ENCODE measurements around the gene TNFRSF21.
A peak's percentile ranks its signal among the peaks of the same experiment; 100 is the strongest.

TNFRSF21 gene

DNA sequence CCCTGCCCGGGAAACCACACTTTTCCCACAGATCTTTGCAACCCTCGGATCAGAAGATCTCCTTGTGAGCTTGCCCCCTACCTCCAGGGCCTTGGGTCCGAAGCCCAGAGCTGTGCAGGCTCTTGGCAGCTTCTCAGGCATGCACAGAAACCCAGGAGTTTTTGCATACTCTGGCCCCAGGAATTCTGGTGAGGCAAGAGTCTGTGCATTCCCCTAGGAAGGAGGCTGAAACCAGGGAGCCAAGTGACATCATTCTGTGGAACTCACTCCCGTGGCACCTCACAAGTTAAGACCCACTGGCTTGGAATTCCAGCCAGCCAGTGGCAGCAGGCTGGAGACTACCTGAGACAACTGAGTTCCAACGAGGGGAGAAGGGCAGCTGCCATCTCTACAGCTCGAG is 100.1 kb downstream of the TNFRSF21 start:
- no peak overlapping the region for H3K4me2 ChIP-seq (ENCODE audit: low read length, poor library complexity, severe bottlenecking)
- DNase-seq: peak; percentile 51
- H3K4me3 ChIP-seq (ENCODE audit: insufficient read depth in 1 of 2, low read depth in 1 of 2, low read length in 2 of 2): no peak overlapping the region
- no peak overlapping the region for H4K91ac ChIP-seq (ENCODE audit: low read length)
- peak overlapping the region in 1 of 2 experiments; percentile 46 for H3K4ac ChIP-seq (ENCODE audit: low read depth in 1 of 2, low read length in 2 of 2)
- H3K18ac ChIP-seq (ENCODE audit: low read depth in 1 of 2, low read length in 2 of 2): peak overlapping the region in 1 of 2 experiments; percentile 69
- no peak overlapping the region for H3K9ac ChIP-seq (ENCODE audit: low read length)
- H3K36me3 ChIP-seq (ENCODE audit: control insufficient read depth in 1 of 2, insufficient read depth in 2 of 2, low read depth in 1 of 2, low read length in 2 of 2): no peaks in the 10 kb centered on the region
- no peak overlapping the region for H2AFZ ChIP-seq (ENCODE audit: low read depth, low read length)
- H2BK12ac ChIP-seq (ENCODE audit: low read length in 2 of 2): peak overlapping the region; percentile 41 to 75
- peaks cover 7% of the 10 kb centered on the region for H3K4me1 ChIP-seq (ENCODE audit: control insufficient read depth, insufficient read depth, low read depth, low read length)
- no peak overlapping the region for H2BK120ac ChIP-seq (ENCODE audit: low read depth, low read length)
- H2AK5ac ChIP-seq (ENCODE audit: low read length, severe bottlenecking): peak overlapping the region; percentile 66
- H4K8ac ChIP-seq (ENCODE audit: low read length): peak overlapping the region; percentile 10
- H3K23ac ChIP-seq (ENCODE audit: low read length in 2 of 2): no peak overlapping the region
- H3K14ac ChIP-seq (ENCODE audit: low read length in 2 of 2): no peak overlapping the region
- H3K79me1 ChIP-seq (replicated peaks; ENCODE audit: low read length, poor library complexity, severe bottlenecking): no peaks in the 10 kb centered on the region
- H3K9me3 ChIP-seq (ENCODE audit: control insufficient read depth, low read length): peaks cover 6% of the 10 kb centered on the region
- 87% methylated on average over 6 of the region's 6 CpGs for WGBS
- no peak overlapping the region for H3K27ac ChIP-seq (ENCODE audit: low read length, poor library complexity, severe bottlenecking)
- H2BK15ac ChIP-seq (ENCODE audit: low read depth, poor library complexity, severe bottlenecking): no peak overlapping the region
- no peaks in the 10 kb centered on the region for H3K27me3 ChIP-seq (ENCODE audit: control insufficient read depth in 1 of 2, insufficient read depth in 1 of 2, low read length in 2 of 2)
- H2BK5ac ChIP-seq (ENCODE audit: low read depth, low read length, poor library complexity, severe bottlenecking): no peak overlapping the region

DNA sequence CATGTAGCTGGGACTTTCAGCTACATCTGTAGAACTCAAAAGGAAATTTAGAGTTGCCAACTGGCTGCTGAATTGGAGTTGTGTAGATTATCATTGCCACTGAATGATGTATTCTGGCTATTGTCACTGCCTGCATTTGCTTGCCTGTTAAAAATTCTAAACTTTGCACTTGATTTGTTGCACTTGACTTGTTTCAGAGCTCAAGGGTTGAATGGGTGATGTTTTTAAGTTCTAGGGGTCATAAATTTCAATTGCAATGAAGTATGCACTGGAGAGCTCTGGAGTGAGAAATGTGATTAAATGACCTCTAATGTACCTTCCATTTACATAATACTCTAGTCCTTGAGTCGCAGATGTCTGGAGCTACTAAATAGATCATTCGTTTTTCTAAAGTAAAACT is 102.4 kb downstream of the TNFRSF21 start:
- WGBS: no CpG with 5 or more reads among the region's 2 CpGs
- Histone ChIP-seq H3K4me1 (ENCODE audit: control insufficient read depth, insufficient read depth, low read depth, low read length) (peaks cover 7% of the 10 kb centered on the region), H3K9ac (ENCODE audit: low read length) (no peak overlapping the region), H4K8ac (ENCODE audit: low read length) (no peak overlapping the region), H3K36me3 (ENCODE audit: control insufficient read depth in 1 of 2, insufficient read depth in 2 of 2, low read depth in 1 of 2, low read length in 2 of 2) (no peaks in the 10 kb centered on the region), H3K27ac (ENCODE audit: low read length, poor library complexity, severe bottlenecking) (no peak overlapping the region), H2BK5ac (ENCODE audit: low read depth, low read length, poor library complexity, severe bottlenecking) (no peak overlapping the region), H3K4me2 (ENCODE audit: low read length, poor library complexity, severe bottlenecking) (no peak overlapping the region), H2BK15ac (ENCODE audit: low read depth, poor library complexity, severe bottlenecking) (no peak overlapping the region), H2AK5ac (ENCODE audit: low read length, severe bottlenecking) (no peak overlapping the region), H3K79me1 (replicated peaks; ENCODE audit: low read length, poor library complexity, severe bottlenecking) (no peaks in the 10 kb centered on the region), H3K9me3 (ENCODE audit: control insufficient read depth, low read length) (peaks cover 2% of the 10 kb centered on the region), H4K91ac (ENCODE audit: low read length) (no peak overlapping the region), H3K4ac (ENCODE audit: low read depth in 1 of 2, low read length in 2 of 2) (no peak overlapping the region), H2BK120ac (ENCODE audit: low read depth, low read length) (no peak overlapping the region), H2BK12ac (ENCODE audit: low read length in 2 of 2) (no peak overlapping the region), H3K14ac (ENCODE audit: low read length in 2 of 2) (no peak overlapping the region), H3K23ac (ENCODE audit: low read length in 2 of 2) (no peak overlapping the region), H3K4me3 (ENCODE audit: insufficient read depth in 1 of 2, low read depth in 1 of 2, low read length in 2 of 2) (no peak overlapping the region), H3K18ac (ENCODE audit: low read depth in 1 of 2, low read length in 2 of 2) (no peak overlapping the region), H3K27me3 (ENCODE audit: control insufficient read depth in 1 of 2, insufficient read depth in 1 of 2, low read length in 2 of 2) (no peaks in the 10 kb centered on the region), H2AFZ (ENCODE audit: low read depth, low read length) (no peak overlapping the region)
- DNase-seq: peak; percentile 47

DNA sequence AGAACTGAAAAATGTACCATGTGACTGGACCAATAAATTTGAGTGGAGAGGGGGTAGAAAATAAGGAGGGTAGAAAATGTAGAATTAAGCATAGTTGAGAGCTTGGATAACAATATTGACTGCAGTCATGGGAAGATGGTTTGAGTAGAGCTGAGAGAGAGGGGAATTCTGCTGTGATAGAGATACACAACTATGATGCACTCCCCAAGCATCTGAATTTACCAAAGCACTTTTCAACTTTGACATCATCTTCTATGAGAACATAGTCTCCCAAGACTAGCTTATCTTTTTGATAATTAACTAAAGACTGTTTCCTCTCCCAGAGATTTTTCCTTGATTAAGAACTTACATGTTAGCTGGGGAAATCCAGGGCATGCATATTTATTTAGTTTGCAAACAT is 103.1 kb downstream of the TNFRSF21 start:
- Histone ChIP-seq H3K4me2 (ENCODE audit: low read length, poor library complexity, severe bottlenecking) (no peak overlapping the region), H2BK12ac (ENCODE audit: low read length in 2 of 2) (no peak overlapping the region), H2BK15ac (ENCODE audit: low read depth, poor library complexity, severe bottlenecking) (no peak overlapping the region), H3K27ac (ENCODE audit: low read length, poor library complexity, severe bottlenecking) (no peak overlapping the region), H3K23ac (ENCODE audit: low read length in 2 of 2) (no peak overlapping the region), H3K18ac (ENCODE audit: low read depth in 1 of 2, low read length in 2 of 2) (no peak overlapping the region), H3K14ac (ENCODE audit: low read length in 2 of 2) (no peak overlapping the region), H3K4me1 (ENCODE audit: control insufficient read depth, insufficient read depth, low read depth, low read length) (peaks cover 7% of the 10 kb centered on the region), H2BK5ac (ENCODE audit: low read depth, low read length, poor library complexity, severe bottlenecking) (no peak overlapping the region), H3K9me3 (ENCODE audit: control insufficient read depth, low read length) (no peaks in the 10 kb centered on the region), H3K4ac (ENCODE audit: low read depth in 1 of 2, low read length in 2 of 2) (no peak overlapping the region), H3K36me3 (ENCODE audit: control insufficient read depth in 1 of 2, insufficient read depth in 2 of 2, low read depth in 1 of 2, low read length in 2 of 2) (no peaks in the 10 kb centered on the region), H4K8ac (ENCODE audit: low read length) (no peak overlapping the region), H4K91ac (ENCODE audit: low read length) (no peak overlapping the region), H3K9ac (ENCODE audit: low read length) (no peak overlapping the region), H2BK120ac (ENCODE audit: low read depth, low read length) (no peak overlapping the region), H3K27me3 (ENCODE audit: control insufficient read depth in 1 of 2, insufficient read depth in 1 of 2, low read length in 2 of 2) (no peaks in the 10 kb centered on the region), H3K4me3 (ENCODE audit: insufficient read depth in 1 of 2, low read depth in 1 of 2, low read length in 2 of 2) (no peak overlapping the region), H2AFZ (ENCODE audit: low read depth, low read length) (no peak overlapping the region), H3K79me1 (replicated peaks; ENCODE audit: low read length, poor library complexity, severe bottlenecking) (no peaks in the 10 kb centered on the region), H2AK5ac (ENCODE audit: low read length, severe bottlenecking) (no peak overlapping the region)
- peak; percentile 76 for DNase-seq

DNA sequence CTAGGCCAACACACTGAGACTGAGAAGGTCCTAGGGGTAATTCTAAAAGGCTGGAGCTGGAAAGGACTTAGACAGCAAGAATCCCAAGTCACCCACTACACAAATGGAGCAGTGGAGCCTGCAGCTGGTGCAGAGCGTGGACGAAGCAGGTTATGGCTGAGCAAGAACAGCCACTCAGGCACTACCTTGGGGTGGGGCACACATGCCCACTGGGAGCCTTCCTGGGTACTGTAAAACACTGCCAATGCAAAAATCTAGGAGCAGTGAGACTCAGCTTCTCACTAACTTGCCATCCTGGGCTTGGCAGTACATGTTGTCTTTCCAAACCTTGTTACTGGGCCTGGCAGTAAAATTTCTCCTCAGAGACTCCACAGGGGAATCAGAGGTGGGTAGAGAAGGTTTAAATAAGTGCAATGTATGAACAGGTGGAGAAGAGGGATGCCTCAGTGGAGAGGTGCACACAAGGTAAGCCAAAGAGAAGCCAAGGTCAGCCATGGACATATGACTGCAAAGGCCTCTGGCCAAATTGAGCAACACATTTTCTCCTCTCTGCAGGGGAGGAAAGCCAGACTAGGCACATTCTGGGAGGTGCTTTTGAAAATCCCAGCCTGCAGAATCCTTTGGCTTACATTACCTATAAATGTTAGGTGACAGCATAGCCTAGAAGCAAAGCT is 105.6 kb downstream of the TNFRSF21 start:
- no peak overlapping the region for H3K9ac ChIP-seq (ENCODE audit: low read length)
- H2AFZ ChIP-seq (ENCODE audit: low read depth, low read length): no peak overlapping the region
- peak overlapping the region in 1 of 2 experiments; percentile 41 for H3K23ac ChIP-seq (ENCODE audit: low read length in 2 of 2)
- peak overlapping the region; percentile 19 for H2BK120ac ChIP-seq (ENCODE audit: low read depth, low read length)
- H3K18ac ChIP-seq (ENCODE audit: low read depth in 1 of 2, low read length in 2 of 2): peak overlapping the region; percentile 78 to 83
- no peak overlapping the region for H2BK5ac ChIP-seq (ENCODE audit: low read depth, low read length, poor library complexity, severe bottlenecking)
- peak overlapping the region; percentile 59 to 84 for H2BK12ac ChIP-seq (ENCODE audit: low read length in 2 of 2)
- H3K4me3 ChIP-seq (ENCODE audit: insufficient read depth in 1 of 2, low read depth in 1 of 2, low read length in 2 of 2): no peak overlapping the region
- peak overlapping the region; percentile 32 to 35 for H3K4ac ChIP-seq (ENCODE audit: low read depth in 1 of 2, low read length in 2 of 2)
- H3K4me2 ChIP-seq (ENCODE audit: low read length, poor library complexity, severe bottlenecking): no peak overlapping the region
- no peaks in the 10 kb centered on the region for H3K4me1 ChIP-seq (ENCODE audit: control insufficient read depth, insufficient read depth, low read depth, low read length)
- H3K27me3 ChIP-seq (ENCODE audit: control insufficient read depth in 1 of 2, insufficient read depth in 1 of 2, low read length in 2 of 2): no peaks in the 10 kb centered on the region
- no peak for DNase-seq
- H2BK15ac ChIP-seq (ENCODE audit: low read depth, poor library complexity, severe bottlenecking): no peak overlapping the region
- H3K36me3 ChIP-seq (ENCODE audit: control insufficient read depth in 1 of 2, insufficient read depth in 2 of 2, low read depth in 1 of 2, low read length in 2 of 2): no peaks in the 10 kb centered on the region
- peak overlapping the region in 1 of 2 experiments; percentile 19 for H3K14ac ChIP-seq (ENCODE audit: low read length in 2 of 2)
- H3K27ac ChIP-seq (ENCODE audit: low read length, poor library complexity, severe bottlenecking): no peak overlapping the region
- peak overlapping the region; percentile 87 for H4K91ac ChIP-seq (ENCODE audit: low read length)
- WGBS: 44% methylated on average over 2 of the region's 2 CpGs
- H4K8ac ChIP-seq (ENCODE audit: low read length): peak overlapping the region; percentile 67
- no peaks in the 10 kb centered on the region for H3K9me3 ChIP-seq (ENCODE audit: control insufficient read depth, low read length)
- H3K79me1 ChIP-seq (replicated peaks; ENCODE audit: low read length, poor library complexity, severe bottlenecking): no peaks in the 10 kb centered on the region
- H2AK5ac ChIP-seq (ENCODE audit: low read length, severe bottlenecking): peak overlapping the region; percentile 26

Data from mesenchymal stem cell (in vitro differentiated cells and primary cell).